ENCODE measurements around the gene ACP7.

The ACP7 gene

DNA sequence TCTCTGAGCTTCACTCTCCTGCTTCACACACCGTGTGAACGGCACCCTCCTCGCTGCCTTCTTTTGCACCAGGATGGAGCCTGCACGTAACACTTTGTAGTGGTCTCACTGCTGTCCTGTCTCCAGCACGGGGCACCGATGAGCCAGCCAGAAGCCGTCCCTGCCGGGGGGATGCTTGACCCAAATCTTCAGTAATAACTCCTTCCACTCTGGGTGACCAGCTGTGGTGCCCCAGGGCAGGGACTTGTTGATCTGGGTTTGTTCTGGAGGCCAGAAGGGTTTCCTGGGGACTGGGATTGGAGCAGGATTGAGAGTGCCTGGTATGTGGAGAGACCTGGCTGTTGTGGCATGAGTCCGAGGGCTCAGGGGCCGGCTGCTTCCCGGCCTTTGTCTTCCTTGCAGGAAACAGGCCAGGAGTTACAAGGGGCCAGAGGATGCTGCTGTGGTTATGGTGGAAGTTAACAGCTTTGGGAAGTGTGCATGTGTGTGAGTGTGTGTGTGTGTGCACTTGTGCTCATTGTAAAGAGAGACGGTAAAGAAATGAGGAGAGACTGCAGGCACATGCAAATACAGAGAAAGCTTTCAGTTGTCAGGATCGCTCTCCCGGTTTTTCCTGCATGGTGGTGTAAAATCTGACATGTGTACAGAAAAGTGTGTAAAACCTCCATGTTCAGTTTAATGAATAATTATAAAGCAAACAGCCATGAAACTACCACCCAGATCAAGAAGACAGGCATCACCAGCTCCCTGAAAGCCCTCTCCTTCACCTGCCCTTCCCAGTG lies 60.3 kb downstream of the ACP7 start:
- TF ChIP-seq TAF1 (IDR thresholded peaks at IDR 0.05; ENCODE audit: borderline replicate concordance, insufficient read depth, low read length) (no peak), FOXP2 (optimal IDR thresholded peaks at IDR 0.05; ENCODE audit: borderline replicate concordance, extremely low read depth, extremely low read length, insufficient read depth) (peak; percentile 53)

GRCh38 chr19:39145180-39145953 lies 61.2 kb downstream of the ACP7 start:
- TF ChIP-seq REST (IDR thresholded peaks at IDR 0.05; ENCODE audit: insufficient read depth in 1 of 2, low read depth in 2 of 2, low read length in 2 of 2) (no peak), FOXP2 (optimal IDR thresholded peaks at IDR 0.05; ENCODE audit: borderline replicate concordance, extremely low read depth, extremely low read length, insufficient read depth) (no peak), TAF1 (IDR thresholded peaks at IDR 0.05; ENCODE audit: borderline replicate concordance, insufficient read depth, low read length) (no peak), SIN3A (IDR thresholded peaks at IDR 0.05; ENCODE audit: borderline replicate concordance, insufficient read depth, low read length) (no peak), POLR2AphosphoS5 (IDR thresholded peaks at IDR 0.05; ENCODE audit: low read depth, low read length) (no peak)

DNA sequence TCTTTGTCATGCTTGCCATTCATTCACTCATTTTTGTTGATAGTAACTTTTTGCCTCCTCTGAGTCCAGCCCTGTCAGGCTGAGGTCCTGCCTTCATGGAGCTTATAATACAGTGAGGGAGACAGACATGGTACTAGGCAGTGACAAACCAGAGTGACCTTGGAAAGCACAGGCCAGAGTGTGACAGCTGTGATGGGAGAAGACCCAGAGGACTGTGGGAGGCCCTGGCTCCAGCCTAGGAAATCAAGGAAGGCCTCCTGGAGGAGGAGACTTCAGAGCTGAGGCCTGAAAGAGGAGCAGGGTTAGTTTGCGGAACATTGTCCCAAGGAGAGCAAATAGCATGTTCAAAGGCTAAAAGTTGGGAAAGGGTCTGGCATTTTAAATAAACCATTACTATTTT lies 61.9 kb downstream of the ACP7 start:
- TF ChIP-seq SIN3A (IDR thresholded peaks at IDR 0.05; ENCODE audit: borderline replicate concordance, insufficient read depth, low read length), result no peak
- TF ChIP-seq FOXP2 (optimal IDR thresholded peaks at IDR 0.05; ENCODE audit: borderline replicate concordance, extremely low read depth, extremely low read length, insufficient read depth), result no peak
- TF ChIP-seq POLR2AphosphoS5 (IDR thresholded peaks at IDR 0.05; ENCODE audit: low read depth, low read length), result no peak
- no peak for TF ChIP-seq TAF1 (IDR thresholded peaks at IDR 0.05; ENCODE audit: borderline replicate concordance, insufficient read depth, low read length)
- no peak for TF ChIP-seq REST (IDR thresholded peaks at IDR 0.05; ENCODE audit: insufficient read depth in 1 of 2, low read depth in 2 of 2, low read length in 2 of 2)

DNA sequence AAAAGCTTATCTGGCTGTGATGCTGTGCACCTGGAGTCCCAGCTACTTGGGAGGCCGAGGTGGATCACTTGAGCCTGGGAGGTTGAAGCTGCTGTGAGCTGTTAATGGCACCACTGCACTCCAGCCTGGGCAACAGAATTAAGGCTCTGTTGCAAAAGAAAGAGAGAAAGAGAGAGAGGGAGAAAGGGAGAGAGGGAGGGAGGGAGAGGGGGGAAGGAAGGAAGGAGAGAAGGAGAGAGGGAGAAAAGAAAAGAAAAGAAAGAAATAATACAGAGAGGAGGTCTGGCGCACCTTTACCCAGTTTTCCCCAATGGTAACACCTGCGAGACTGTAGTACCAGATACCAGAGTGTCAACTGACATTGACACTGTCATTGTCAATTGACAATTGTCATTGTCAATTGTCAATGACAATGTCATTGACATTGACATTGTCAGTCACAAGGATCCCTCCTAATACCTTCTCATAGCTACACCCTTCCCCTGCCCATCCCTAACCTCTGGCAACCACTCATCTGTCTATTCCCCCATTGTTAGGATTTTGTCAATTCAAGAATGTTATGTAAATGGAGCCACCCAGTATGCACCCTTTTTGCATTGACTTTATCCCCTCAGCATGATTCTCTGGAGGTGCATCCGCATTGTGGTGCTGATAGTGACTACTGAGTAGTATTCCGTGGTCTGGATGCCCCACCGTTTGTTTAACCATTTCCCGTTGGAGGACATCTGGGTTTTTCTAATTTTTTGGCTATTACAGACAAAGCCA lies 62.7 kb downstream of the ACP7 start:
- TF ChIP-seq TAF1 (IDR thresholded peaks at IDR 0.05; ENCODE audit: borderline replicate concordance, insufficient read depth, low read length), result no peak
- TF ChIP-seq POLR2AphosphoS5 (IDR thresholded peaks at IDR 0.05; ENCODE audit: low read depth, low read length), result no peak
- no peak for TF ChIP-seq FOXP2 (optimal IDR thresholded peaks at IDR 0.05; ENCODE audit: borderline replicate concordance, extremely low read depth, extremely low read length, insufficient read depth)
- no peak for TF ChIP-seq SIN3A (IDR thresholded peaks at IDR 0.05; ENCODE audit: borderline replicate concordance, insufficient read depth, low read length)
- TF ChIP-seq REST (IDR thresholded peaks at IDR 0.05; ENCODE audit: insufficient read depth in 1 of 2, low read depth in 2 of 2, low read length in 2 of 2), result no peak

DNA sequence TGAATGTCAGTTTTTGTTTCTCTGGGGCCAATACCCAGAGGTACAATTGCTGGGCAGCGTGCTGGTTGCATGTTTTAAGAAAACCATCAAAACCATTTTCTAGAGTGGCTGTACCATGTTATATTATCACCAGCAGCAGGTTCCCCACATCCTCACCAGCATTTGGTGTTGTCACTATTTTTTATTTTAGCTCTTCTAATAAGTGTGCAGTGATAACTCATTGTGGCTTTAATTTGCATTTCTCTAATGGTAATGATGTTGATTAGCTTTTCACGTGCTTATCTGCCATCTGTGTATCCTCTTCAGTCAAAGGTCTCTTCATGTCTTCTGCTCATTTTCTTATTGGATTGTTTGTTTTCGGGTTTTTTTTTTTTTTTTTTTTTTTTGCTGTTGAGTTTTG lies 63.3 kb downstream of the ACP7 start:
- TF ChIP-seq TAF1 (IDR thresholded peaks at IDR 0.05; ENCODE audit: borderline replicate concordance, insufficient read depth, low read length) (no peak), FOXP2 (optimal IDR thresholded peaks at IDR 0.05; ENCODE audit: borderline replicate concordance, extremely low read depth, extremely low read length, insufficient read depth) (no peak), REST (IDR thresholded peaks at IDR 0.05; ENCODE audit: insufficient read depth in 1 of 2, low read depth in 2 of 2, low read length in 2 of 2) (no peak), POLR2AphosphoS5 (IDR thresholded peaks at IDR 0.05; ENCODE audit: low read depth, low read length) (no peak), SIN3A (IDR thresholded peaks at IDR 0.05; ENCODE audit: borderline replicate concordance, insufficient read depth, low read length) (no peak)

Measured in PFSK-1 (cell line).